ENCODE data around the gene PRKAR1A.

DNA sequence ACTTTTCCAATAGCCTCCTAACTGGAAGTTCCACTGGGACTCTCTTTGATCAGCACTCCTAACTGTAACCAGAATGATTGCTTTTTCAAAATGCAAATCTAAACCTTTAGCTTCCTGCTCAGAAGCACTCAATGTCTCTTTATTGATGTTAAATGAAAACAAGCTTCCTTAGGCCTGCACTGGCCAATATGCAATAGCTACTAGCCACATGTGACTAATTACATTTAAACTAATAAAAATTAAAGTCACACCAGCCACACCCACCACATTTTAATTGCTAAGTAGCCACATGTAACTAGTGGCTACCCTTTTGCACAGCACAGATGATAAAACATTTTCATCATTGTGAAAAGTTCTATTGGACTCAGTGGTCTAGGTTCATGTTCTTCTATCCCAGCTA, 57.1 kb downstream of the PRKAR1A start:
- TF ChIP-seq EZH2 (IDR thresholded peaks at IDR 0.05), result no peak
- no peak for TF ChIP-seq POLR2AphosphoS5 (IDR thresholded peaks at IDR 0.05; ENCODE audit: borderline replicate concordance, low read depth, low read length)
- TF ChIP-seq FOXP2 (optimal IDR thresholded peaks at IDR 0.05; ENCODE audit: control extremely low read depth, extremely low read length, insufficient read depth), result no peak

All from SK-N-MC (cell line).